ENCODE measurements around the gene PAPOLG. TPM values are rescaled to one million over a fixed set of nuclear protein-coding genes. Genes with fewer than 3 reads are reported as not detected.

The PAPOLG gene
- total and polyA plus RNA-seq, 2 donors (not counting 1 experiment from before 2014, with no cell fraction given): 9.4 to 27.5 TPM

- Histone ChIP-seq H3K4me3 (ENCODE audit: control extremely low read depth in 1 of 5, extremely low read depth in 1 of 5, insufficient read depth in 1 of 5, low read depth in 2 of 5, low read length in 4 of 5) (no peak overlapping the region), H3K79me2 (ENCODE audit: control insufficient read depth, insufficient read depth, low read length) (peaks cover 20% of the 10 kb centered on the region), H2AFZ (ENCODE audit: insufficient read depth, low read depth, low read length, poor library complexity, severe bottlenecking) (no peak overlapping the region), H3K9me3 (ENCODE audit: control extremely low read depth in 1 of 3, control insufficient read depth in 2 of 3, insufficient read depth in 1 of 3, low read length in 2 of 3) (peaks cover 0 to 4% (median 0%) of the 10 kb centered on the region in 3 donors), H4K20me1 (ENCODE audit: control insufficient read depth, insufficient read depth, low read length, poor library complexity, severe bottlenecking) (no peaks in the 10 kb centered on the region), H3K36me3 (replicated peaks in 1 of 2; ENCODE audit: control extremely low read depth in 1 of 2, control insufficient read depth in 1 of 2, extremely low read depth in 1 of 2, insufficient read depth in 2 of 2, low read length in 1 of 2) (no peaks in the 10 kb centered on the region), H3K4me1 (ENCODE audit: control insufficient read depth in 2 of 2, insufficient read depth in 2 of 2, low read length in 2 of 2) (peaks cover 81 to 86% of the 10 kb centered on the region in 2 donors), H3K27me3 (replicated peaks in 1 of 4; ENCODE audit: control extremely low read depth in 1 of 4, control insufficient read depth in 3 of 4, insufficient read depth in 4 of 4, low read length in 3 of 4) (no peaks in the 10 kb centered on the region), H3K27ac (ENCODE audit: low read length in 2 of 2) (no peak overlapping the region), H3K4me2 (replicated peaks; ENCODE audit: low read depth, low read length, poor library complexity, severe bottlenecking) (peak overlapping the region; percentile 17), H3K9ac (ENCODE audit: low read length) (no peak overlapping the region)
- TF ChIP-seq EZH2 (IDR thresholded peaks at IDR 0.05; ENCODE audit: borderline replicate concordance, insufficient read depth, low read depth, low read length, poor library complexity, severe bottlenecking): no peak
- no peak for TF ChIP-seq CTCF (IDR thresholded peaks at IDR 0.05)
- intact Hi-C loops (cut with micrococcal nuclease): no loop called here
- DNase-seq: no peak
- CTCF ChIA-PET: interaction anchor here (0.6 to 4.2 kb wide), 5 partner anchors 16 to 1052 kb away, joined by 3 to 63 read pairs (median 3); partner anchors contain the start of genes CCT4 and REL
- no CpG with 5 or more reads among the region's 1 CpG for WGBS (ENCODE audit: insufficient coverage)
- ATAC-seq (ENCODE audit: low read depth): no peak
- Mint-ChIP-seq H3K27me3 (no peaks in the 10 kb centered on the region), H3K9me3 (ENCODE audit: insufficient read depth) (no peaks in the 10 kb centered on the region), H3K27ac (peak overlapping the region; percentile 33), H3K4me1 (peaks cover 78% of the 10 kb centered on the region), H3K4me3 (no peak overlapping the region)
- POLR2A ChIA-PET: interaction anchor here (0.6 kb wide), 1 partner anchor 64 kb away, joined by 7 read pairs; no protein-coding TSS in a partner anchor
Observed at GRCh38 chr2:60837123-60837522, 81.1 kb downstream of the PAPOLG start.

- Histone ChIP-seq H3K4me2 (replicated peaks; ENCODE audit: low read depth, low read length, poor library complexity, severe bottlenecking) (peak overlapping the region; percentile 61), H4K20me1 (ENCODE audit: control insufficient read depth, insufficient read depth, low read length, poor library complexity, severe bottlenecking) (no peaks in the 10 kb centered on the region), H3K4me1 (ENCODE audit: control insufficient read depth in 2 of 2, insufficient read depth in 2 of 2, low read length in 2 of 2) (peaks cover 89 to 96% of the 10 kb centered on the region in 2 donors), H3K9ac (ENCODE audit: low read length) (no peak overlapping the region), H3K4me3 (ENCODE audit: control extremely low read depth in 1 of 5, extremely low read depth in 1 of 5, insufficient read depth in 1 of 5, low read depth in 2 of 5, low read length in 4 of 5) (no peak overlapping the region), H3K27me3 (replicated peaks in 1 of 4; ENCODE audit: control extremely low read depth in 1 of 4, control insufficient read depth in 3 of 4, insufficient read depth in 4 of 4, low read length in 3 of 4) (no peaks in the 10 kb centered on the region), H3K79me2 (ENCODE audit: control insufficient read depth, insufficient read depth, low read length) (peaks cover 20% of the 10 kb centered on the region), H2AFZ (ENCODE audit: insufficient read depth, low read depth, low read length, poor library complexity, severe bottlenecking) (no peak overlapping the region), H3K27ac (ENCODE audit: low read length in 2 of 2) (peak overlapping the region; percentile 87 to 92), H3K9me3 (ENCODE audit: control extremely low read depth in 1 of 3, control insufficient read depth in 2 of 3, insufficient read depth in 1 of 3, low read length in 2 of 3) (peaks cover 0 to 8% (median 0%) of the 10 kb centered on the region in 3 donors), H3K36me3 (replicated peaks in 1 of 2; ENCODE audit: control extremely low read depth in 1 of 2, control insufficient read depth in 1 of 2, extremely low read depth in 1 of 2, insufficient read depth in 2 of 2, low read length in 1 of 2) (no peaks in the 10 kb centered on the region)
- ATAC-seq (ENCODE audit: low read depth) (no peak), DNase-seq (no peak)
- TF ChIP-seq CTCF (IDR thresholded peaks at IDR 0.05): no peak
- TF ChIP-seq EZH2 (IDR thresholded peaks at IDR 0.05; ENCODE audit: borderline replicate concordance, insufficient read depth, low read depth, low read length, poor library complexity, severe bottlenecking): no peak
- intact Hi-C loops (cut with micrococcal nuclease): no loop called here
- CTCF ChIA-PET: interaction anchor here (0.7 to 4.2 kb wide), 12 partner anchors 12 to 157 kb away, joined by 3 to 63 read pairs (median 6); partner anchors contain the start of gene REL
- POLR2A ChIA-PET: interaction anchor here (0.6 to 5.1 kb wide), 3 partner anchors 25 to 46 kb away, joined by 3 to 78 read pairs (median 9); partner anchors contain the start of gene REL
- Mint-ChIP-seq H3K4me3 (peak overlapping the region; percentile 21), H3K9me3 (ENCODE audit: insufficient read depth) (no peaks in the 10 kb centered on the region), H3K27ac (peak overlapping the region; percentile 70), H3K4me1 (peaks cover 81% of the 10 kb centered on the region), H3K27me3 (no peaks in the 10 kb centered on the region)
- 100% methylated on average over 1 of the region's 3 CpGs for WGBS (ENCODE audit: insufficient coverage)
Observed at GRCh38 chr2:60838481-60838880, 82.4 kb downstream of the PAPOLG start.

All from B cell (primary cell).